ENCODE results near the gene TOPBP1. TPM values are rescaled to one million over a fixed set of nuclear protein-coding genes. Genes with fewer than 3 reads are reported as not detected.
"Not testable (repeated sequence)": the region's sequence is repeated elsewhere in the genome, so short reads cannot be mapped to it uniquely, and the experiment has no call there.

TOPBP1 gene
- total RNA-seq, 1 donor from 2014 or later, result 27.0 TPM

DNA sequence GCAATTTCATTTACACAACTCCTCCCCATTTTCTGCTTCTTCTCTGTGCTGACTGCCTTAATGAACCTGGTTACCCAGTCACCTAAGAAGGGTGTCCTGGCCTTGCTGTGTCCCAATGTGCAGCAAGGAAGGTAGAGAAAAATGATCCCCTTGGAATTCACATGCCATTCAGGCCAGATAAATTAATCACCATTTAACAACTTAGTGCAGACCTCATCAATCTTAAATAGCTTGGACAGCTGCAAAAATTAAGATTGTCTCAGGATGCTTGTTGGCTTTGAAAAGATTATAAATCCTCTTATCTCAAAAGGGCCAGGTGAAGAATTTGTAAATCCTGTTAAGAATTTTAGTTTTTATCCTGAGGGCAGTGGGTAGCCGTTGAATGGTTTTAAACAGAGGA is 97.9 kb downstream of the TOPBP1 start:
- DNase-seq (ENCODE audit: low read depth), result no peak
- Histone ChIP-seq H3K36me3 (ENCODE audit: control insufficient read depth, insufficient read depth, low read length) (no peaks in the 10 kb centered on the region), H3K27me3 (ENCODE audit: control insufficient read depth, insufficient read depth, low read length) (no peaks in the 10 kb centered on the region), H3K4me3 (ENCODE audit: low read depth, low read length) (no peak overlapping the region)
- TF ChIP-seq, protein P1, sequence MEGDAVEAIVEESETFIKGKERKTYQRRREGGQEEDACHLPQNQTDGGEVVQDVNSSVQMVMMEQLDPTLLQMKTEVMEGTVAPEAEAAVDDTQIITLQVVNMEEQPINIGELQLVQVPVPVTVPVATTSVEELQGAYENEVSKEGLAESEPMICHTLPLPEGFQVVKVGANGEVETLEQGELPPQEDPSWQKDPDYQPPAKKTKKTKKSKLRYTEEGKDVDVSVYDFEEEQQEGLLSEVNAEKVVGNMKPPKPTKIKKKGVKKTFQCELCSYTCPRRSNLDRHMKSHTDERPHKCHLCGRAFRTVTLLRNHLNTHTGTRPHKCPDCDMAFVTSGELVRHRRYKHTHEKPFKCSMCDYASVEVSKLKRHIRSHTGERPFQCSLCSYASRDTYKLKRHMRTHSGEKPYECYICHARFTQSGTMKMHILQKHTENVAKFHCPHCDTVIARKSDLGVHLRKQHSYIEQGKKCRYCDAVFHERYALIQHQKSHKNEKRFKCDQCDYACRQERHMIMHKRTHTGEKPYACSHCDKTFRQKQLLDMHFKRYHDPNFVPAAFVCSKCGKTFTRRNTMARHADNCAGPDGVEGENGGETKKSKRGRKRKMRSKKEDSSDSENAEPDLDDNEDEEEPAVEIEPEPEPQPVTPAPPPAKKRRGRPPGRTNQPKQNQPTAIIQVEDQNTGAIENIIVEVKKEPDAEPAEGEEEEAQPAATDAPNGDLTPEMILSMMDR (IDR thresholded peaks at IDR 0.05; ENCODE audit: insufficient read depth, low read length, poor library complexity, severe bottlenecking), result no peak

DNA sequence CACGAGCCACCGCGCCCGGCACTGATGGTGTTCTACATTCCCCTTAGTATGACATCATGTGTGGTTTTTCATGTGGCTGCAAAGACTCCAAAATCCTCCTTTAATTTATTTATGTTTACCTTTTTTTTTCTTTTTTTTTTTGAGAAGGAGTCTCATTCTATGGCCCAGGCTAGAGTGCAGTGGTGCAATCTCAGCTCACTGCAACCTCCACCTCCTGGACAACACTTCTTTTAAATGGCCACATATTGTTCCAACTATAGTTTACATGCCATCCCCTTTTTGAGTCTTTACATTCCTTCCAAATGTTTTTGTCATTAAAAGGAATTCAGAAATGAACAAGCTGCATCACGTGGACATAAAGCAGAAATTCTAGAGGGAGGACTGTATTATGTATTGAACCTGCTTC is 98.6 kb downstream of the TOPBP1 start:
- TF ChIP-seq, protein P1 (IDR thresholded peaks at IDR 0.05; ENCODE audit: insufficient read depth, low read length, poor library complexity, severe bottlenecking), result no peak
- Histone ChIP-seq H3K4me3 (ENCODE audit: low read depth, low read length) (no peak overlapping the region), H3K27me3 (ENCODE audit: control insufficient read depth, insufficient read depth, low read length) (no peaks in the 10 kb centered on the region), H3K36me3 (ENCODE audit: control insufficient read depth, insufficient read depth, low read length) (no peaks in the 10 kb centered on the region)
- no peak for DNase-seq (ENCODE audit: low read depth)

DNA sequence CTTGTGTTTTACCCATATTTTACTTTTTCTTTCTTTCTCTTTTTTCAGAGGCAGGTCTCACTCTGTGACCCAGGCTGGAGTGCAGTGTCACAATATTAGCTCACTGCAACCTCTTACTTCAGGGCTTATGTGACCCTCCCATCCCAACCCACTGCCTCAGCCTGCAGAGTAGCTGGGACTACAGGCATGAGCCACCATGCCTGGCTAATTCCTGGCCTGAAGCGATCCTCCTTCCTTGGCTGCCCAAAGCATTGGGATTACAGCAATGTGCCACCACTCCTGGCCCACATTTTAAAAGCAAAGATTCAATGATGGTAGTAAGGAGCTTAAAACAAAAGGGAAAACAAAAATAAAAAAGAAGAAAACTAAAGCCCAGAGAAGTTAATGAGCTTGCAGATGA is 99.4 kb downstream of the TOPBP1 start:
- Histone ChIP-seq H3K4me3 (ENCODE audit: low read depth, low read length) (no peak overlapping the region), H3K27me3 (ENCODE audit: control insufficient read depth, insufficient read depth, low read length) (no peaks in the 10 kb centered on the region), H3K36me3 (ENCODE audit: control insufficient read depth, insufficient read depth, low read length) (no peaks in the 10 kb centered on the region)
- TF ChIP-seq, protein P1 (IDR thresholded peaks at IDR 0.05; ENCODE audit: insufficient read depth, low read length, poor library complexity, severe bottlenecking), result no peak
- no peak for DNase-seq (ENCODE audit: low read depth)

DNA sequence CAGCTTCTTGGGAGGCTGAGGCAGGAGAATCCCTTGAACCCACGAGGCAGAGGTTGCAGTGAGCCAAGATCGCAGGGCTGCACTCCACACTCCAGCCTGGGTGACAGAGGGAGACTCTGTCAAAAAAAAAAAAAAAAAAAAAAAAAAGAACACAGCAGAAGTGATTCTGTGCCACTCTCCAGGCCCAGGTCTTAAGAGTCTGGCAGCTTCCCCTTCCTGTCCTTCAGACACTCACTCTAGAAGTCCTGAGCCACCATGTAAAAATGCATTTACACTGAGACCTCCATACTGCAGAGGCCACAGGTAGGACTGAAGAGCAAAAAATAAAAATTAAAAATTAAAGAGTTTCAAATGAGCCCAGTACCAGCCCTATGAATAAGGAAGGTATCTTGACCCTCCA is 100.1 kb downstream of the TOPBP1 start:
- no peak for DNase-seq (ENCODE audit: low read depth)
- H3K36me3 ChIP-seq (ENCODE audit: control insufficient read depth, insufficient read depth, low read length), result no peaks in the 10 kb centered on the region
- H3K4me3 ChIP-seq (ENCODE audit: low read depth, low read length), result no peak overlapping the region
- TF ChIP-seq, protein P1 (IDR thresholded peaks at IDR 0.05; ENCODE audit: insufficient read depth, low read length, poor library complexity, severe bottlenecking), result no peak
- H3K27me3 ChIP-seq (ENCODE audit: control insufficient read depth, insufficient read depth, low read length), result no peaks in the 10 kb centered on the region

DNA sequence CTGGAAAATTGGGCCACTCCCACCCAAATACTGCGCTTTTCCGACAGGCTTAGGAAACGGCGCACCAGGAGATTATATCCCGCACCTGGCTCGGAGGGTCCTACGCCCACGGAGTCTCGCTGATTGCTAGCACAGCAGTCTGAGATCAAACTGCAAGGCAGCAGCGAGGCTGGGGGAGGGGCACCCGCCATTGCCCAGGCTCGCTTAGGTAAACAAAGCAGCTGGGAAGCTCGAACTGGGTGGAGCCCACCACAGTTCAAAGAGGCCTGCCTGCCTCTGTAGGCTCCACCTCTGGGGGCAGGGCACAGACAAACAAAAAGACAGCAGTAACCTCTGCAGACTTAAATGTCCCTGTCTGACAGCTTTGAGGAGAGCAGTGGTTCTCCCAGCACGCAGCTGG is 110.2 kb downstream of the TOPBP1 start:
- DNase-seq (ENCODE audit: low read depth); H3K27me3 ChIP-seq (ENCODE audit: control insufficient read depth, insufficient read depth, low read length): not testable (repeated sequence)

More for the DNA sequence above, 110.2 kb downstream of the TOPBP1 start:
- not testable (repeated sequence) for H3K4me3 ChIP-seq (ENCODE audit: low read depth, low read length); H3K36me3 ChIP-seq (ENCODE audit: control insufficient read depth, insufficient read depth, low read length)

Other genes with a start within 250 kb of the TOPBP1 start
- 207 and 244 TPM in 2 replicates for gene CDV3, start 88.3 kb downstream of the TOPBP1 start, total RNA-seq
- under 0.01 TPM in 1 of 2 replicates, not detected in the other for gene TF, start 84.5 kb upstream of the TOPBP1 start, total RNA-seq
- gene SRPRB, start 143.9 kb upstream of the TOPBP1 start, total RNA-seq, result 44.0 and 67.3 TPM in 2 replicates
- 4.1 and 4.4 TPM in 2 replicates for gene RAB6B, start 233.9 kb upstream of the TOPBP1 start, total RNA-seq

Measured in kidney epithelial cell (primary cell).